HG03558 (cell line): Measurements from ENCODE around the gene STRBP.
"Not testable (repeated sequence)": the region's sequence is repeated elsewhere in the genome, so short reads cannot be mapped to it uniquely, and the experiment has no call there.

Source experiments
- ATAC-seq: cut with Tn5 transposase; IDR thresholded peaks from one replicate; pipeline ENCODE4 v1.9.1; 2021; ENCODE audit warnings: moderate number of reproducible peaks; ENCODE audit not compliant: unreplicated experiment; ENCODE audit errors: extremely low read depth

STRBP gene

DNA sequence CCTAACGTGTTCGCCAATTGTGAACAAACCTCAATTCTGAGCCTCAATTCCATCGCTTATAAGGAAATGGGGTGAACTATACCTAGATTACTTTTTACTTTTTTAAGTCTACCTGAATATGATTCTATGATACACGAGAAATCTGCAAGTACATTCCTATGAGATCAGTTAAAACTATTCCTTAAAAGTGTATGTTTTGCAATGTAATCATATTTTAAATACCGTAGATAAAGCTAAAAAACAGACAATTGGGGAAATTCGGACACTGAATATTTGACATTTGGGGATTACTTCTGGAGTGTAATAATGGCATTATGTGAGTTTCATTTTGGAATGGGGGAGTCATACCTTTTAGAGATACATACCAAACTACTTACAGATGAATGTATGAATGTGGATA is 62.3 kb downstream of the STRBP start:
- no peak for ATAC-seq

DNA sequence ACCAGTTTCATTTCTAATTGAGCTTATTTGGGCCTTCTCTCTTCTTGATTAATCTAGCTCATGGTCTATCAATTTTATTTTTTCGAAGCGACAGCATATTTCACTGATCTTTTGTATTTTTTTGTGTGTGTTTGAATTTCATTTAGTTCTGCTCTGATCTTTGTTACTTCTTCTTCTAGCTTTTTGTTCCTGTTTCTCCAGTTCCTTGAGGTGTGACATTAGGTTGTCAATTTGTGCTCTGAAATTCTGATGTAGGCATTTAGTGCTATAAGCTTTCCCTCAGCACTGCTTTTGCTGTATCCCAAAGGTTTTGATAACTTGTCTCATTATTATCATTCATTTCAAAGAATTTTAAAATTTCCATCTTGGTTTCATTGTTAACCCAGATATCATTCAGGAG is 67.3 kb downstream of the STRBP start:
- no peak for ATAC-seq

DNA sequence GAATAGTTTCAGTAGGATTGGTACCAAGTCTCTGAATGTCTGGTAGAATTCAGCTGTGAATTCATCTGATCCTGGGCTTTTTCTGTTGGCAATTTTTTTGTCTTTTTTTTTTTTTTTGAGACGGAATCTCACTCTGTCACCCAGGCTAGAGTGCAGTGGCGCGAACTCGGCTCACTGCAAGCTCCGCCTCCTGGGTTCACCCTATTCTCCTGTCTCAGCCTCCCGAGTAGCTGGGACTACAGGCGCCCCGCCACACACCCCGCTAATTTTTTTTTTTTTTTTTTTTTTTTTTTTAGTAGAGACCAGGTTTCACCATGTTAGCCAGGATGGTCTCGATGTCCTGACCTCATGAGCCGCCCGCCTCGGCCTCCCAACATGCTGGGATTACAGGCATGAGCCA is 67.9 kb downstream of the STRBP start:
- not testable (repeated sequence) for ATAC-seq

GRCh38 chr9:123196124-123196523 is 72.3 kb downstream of the STRBP start:
- no peak for ATAC-seq

- no peak for ATAC-seq
Observed at GRCh38 chr9:123194023-123194422, 74.4 kb downstream of the STRBP start.

DNA sequence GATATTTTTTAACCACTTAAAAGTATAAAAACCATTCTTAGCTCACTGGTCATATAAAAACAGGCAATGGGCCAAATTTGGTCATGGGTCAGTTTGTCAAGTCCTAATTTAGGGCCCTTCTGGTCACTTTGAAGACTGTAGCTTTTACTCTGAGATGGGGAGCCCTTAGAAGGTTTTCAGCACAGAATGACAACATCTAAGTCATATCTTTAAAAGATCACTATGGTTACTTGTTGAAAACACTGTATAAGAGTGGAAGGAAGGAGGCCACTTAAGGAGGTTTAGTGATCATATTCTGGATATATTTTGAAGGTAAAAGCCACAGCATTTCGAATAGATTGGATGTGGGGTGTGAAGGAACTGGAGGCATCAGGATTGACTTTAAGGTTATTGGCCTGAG is 76.7 kb downstream of the STRBP start:
- no peak for ATAC-seq

DNA sequence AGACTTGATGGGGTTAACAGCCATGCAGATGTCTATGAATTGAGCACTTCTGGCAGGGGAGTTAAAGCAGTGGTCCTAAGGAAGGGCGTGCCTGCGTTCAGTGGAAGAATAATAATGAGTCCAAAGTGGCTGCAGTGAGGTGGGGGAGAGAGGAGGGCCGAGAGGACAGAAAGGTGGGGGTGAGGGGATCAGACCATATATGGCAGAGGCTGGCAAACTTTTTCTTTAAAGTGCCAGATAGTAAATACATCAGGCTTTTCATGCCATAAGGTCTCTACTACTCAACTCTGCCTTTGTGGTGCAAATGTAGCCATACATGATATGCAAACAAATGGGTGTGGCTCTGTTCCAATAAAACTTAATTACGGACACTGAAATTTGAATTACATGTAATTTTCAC is 77.1 kb downstream of the STRBP start:
- ATAC-seq, result no peak

DNA sequence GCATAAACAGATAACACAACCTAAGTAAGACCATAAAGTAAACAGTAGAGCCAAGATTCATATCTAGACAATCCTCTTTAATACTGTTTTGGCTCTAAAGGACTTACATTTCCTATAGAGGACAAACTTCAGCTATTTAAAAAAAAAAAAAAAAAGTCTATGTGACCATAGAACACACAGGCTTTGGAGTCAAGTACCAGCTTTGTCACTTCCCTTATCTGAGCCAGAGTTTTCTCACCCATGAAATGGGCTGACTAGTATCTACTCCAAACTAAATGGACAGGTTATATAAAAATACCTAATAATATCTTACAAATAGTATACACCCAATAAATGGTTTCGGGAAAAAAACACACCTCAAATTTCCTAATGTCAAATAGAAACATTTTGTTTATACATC is 81.3 kb downstream of the STRBP start:
- ATAC-seq, result no peak

DNA sequence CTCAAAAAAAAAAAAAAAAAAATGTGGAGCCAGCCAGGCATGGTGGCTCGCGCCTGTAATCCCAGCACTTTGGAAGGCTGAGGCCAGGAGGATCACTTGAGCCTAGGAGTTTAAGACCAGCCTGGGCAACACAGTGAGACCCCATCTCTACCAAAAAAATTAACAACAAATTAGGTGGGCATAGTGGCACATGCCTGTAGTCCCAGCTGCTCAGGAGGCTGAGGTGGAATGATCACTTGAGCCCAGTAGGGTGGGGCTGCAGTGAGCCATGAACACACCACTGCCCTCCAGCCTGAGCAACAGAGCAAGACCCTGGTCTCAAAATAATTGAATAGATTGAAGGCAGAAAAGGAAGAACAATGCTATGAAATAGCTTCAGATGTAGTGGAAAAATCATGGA is 82.4 kb downstream of the STRBP start:
- ATAC-seq, result not testable (repeated sequence)

DNA sequence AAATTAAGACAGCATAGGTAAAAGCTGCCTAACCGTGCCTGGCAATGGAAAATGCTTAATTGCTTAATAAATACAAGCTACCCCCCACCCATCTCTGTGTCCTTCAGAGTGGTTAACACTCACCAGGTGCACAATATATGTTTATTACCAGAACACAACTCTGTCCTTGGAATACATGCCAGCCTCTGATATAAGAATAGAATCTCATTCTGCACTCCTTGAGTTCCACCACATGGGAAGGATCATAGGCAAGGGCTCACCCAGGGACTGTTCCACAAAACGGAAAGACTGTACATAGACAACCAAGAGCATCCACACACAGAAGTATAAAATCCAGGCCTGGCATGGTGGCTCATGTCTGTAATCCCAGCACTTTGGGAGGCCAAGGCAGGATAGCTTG is 91.4 kb downstream of the STRBP start:
- no peak for ATAC-seq

- ATAC-seq, result no peak
Observed at GRCh38 chr9:123175854-123176629, 92.3 kb downstream of the STRBP start.

- ATAC-seq, result peak; percentile 68
Observed at GRCh38 chr9:123174887-123175518, 93.4 kb downstream of the STRBP start.

- no peak for ATAC-seq
Observed at GRCh38 chr9:123174079-123174478, 94.3 kb downstream of the STRBP start.

DNA sequence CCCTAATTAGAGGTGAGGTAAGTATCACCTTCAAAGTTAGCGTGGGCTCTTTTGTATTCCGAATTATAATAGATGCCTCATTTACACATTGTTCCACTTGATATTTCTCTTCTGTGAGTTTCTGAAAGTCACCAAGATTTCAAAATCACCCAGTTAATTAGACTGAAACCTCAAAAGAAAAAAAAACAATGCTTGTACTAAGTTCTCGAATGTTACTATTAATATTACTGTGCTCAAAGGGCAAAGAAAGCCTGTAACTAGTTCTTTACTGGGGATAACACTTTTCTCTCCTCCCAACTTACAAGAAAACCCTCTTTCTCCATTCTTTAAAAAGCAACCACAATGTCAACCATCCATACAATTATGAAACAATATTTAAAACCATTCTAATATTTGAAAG is 98.5 kb downstream of the STRBP start:
- no peak for ATAC-seq

DNA sequence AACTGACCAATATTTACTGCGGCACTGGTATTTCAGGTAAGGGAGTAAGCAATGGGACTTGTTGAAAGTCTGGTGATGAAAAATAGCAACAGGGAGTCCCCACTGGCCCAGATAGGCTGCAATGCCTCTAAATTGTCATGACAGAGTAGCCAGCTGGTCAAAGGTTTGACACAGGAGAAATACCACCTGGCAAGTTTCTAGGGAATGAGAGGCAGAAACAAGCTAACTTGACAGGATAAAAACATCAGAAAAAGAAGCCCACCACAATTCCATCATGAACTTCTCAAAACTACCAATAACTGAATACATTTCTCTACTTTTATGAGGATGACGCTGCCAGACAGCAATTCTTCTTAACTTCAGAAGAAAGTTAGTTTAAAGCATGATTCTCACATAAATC is 99.8 kb downstream of the STRBP start:
- ATAC-seq, result no peak

- ATAC-seq, result no peak
Observed at GRCh38 chr9:123167474-123167873, 100.9 kb downstream of the STRBP start.

DNA sequence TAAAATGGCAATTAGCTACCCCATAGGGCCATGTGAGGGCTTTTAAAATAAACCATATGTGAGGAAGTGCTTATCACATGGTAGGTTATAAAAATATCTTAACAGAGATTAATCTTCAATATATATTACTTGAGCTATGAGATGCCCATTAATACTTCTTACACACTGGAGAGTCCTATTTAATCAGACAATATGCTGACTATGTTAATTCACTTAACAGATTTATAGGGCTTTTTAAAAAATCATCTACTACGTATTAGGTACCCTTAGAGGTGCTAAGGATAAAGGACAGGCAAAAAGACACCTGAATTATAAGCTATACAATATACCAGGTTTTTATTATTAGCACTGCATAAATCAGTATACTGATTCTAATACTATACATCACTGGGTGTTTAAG is 102.6 kb downstream of the STRBP start:
- no peak for ATAC-seq

GRCh38 chr9:123164285-123164684 is 104.1 kb downstream of the STRBP start:
- ATAC-seq, result no peak

DNA sequence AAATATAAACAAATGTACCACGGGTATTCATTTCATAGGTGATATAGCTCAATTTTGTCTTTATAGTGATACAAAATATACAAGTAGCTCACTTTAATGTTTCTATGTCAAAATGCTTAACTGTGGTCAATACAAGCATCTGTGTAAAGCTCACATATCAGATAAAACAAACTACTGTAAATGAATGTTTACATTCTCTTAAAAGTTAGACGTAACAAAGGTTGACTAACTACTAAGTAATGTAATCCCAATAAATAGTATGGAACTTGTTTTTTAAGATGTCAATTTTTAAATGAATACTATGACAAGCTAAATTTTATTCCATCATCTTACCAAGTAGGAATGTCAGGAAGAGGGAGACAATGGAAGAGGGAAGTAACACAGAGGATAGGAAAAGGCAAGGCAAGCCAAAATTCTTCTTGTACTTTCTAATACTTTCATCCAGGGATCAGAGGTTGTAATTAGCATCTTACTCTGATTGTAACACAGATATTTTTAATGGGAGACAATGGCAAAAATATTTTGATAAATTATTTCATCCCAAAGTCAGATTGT is 105.5 kb downstream of the STRBP start:
- ATAC-seq, result no peak

- ATAC-seq, result no peak
Observed at GRCh38 chr9:123162360-123162759, 106.0 kb downstream of the STRBP start.

GRCh38 chr9:123157221-123157620 is 111.2 kb downstream of the STRBP start:
- ATAC-seq, result no peak
